ENCODE results near the gene ARMC12. TPM values are rescaled to one million over a fixed set of nuclear protein-coding genes. Genes with fewer than 3 reads are reported as not detected.
A peak's percentile ranks its signal among the peaks of the same experiment; 100 is the strongest.

Gene ARMC12
- total and polyA plus RNA-seq, 2 of the 13 experiments (the other 11 are each of a cell fraction or from before 2014, with no cell fraction given) = 1.3 TPM; not detected in 1

DNA sequence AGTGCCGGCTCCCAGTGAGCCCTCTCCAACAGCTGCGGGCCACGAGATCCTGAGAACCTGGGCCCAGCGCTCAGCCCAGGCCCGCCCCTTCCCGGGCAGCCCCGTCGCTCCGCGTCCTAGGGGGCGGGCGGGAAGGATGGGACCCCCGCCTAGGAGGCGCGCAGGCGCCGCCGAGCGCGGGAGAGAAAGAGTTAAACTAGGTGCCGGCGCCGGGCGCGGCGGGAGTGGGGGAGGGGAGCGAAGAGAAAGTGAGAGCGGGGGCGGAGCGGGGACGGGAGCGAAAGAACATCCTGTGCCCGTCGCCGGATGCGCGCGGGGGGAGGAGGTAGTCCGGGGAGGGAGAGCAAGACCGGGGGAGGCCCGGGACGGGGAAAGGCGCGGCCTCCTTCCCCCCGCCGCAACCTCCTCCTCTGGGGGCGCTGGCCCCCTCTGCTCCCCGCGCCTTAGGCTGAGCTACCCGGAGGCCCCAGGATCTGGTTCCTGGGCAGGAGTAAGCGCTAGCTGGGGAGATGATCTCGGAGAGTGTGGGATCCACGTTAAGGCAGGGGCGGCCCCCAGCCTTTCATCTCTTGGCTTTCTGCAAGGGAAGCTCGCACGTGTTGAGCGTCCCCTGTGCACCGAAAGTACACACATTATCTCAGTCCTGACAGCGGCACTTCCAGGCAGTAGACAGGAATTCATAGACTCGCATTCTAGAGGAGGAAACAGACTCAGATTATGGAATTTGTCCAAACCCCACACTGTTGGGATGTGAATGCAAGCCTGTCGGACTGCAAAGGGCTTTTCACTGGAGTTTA lies 4.9 kb upstream of the ARMC12 start (continued):
- TF ChIP-seq SCMH1 (CRISPR knock-in tag; IDR thresholded peaks at IDR 0.05; ENCODE audit: borderline replicate concordance) = no peak
- no peak for TF ChIP-seq ATRX (CRISPR knock-in tag; IDR thresholded peaks at IDR 0.05; ENCODE audit: borderline replicate concordance)
- peak; percentile 2; the same call in 1 of the 2 replicates for TF ChIP-seq MIER2 (CRISPR knock-in tag; IDR thresholded peaks at IDR 0.05)
- TF ChIP-seq, protein P1, sequence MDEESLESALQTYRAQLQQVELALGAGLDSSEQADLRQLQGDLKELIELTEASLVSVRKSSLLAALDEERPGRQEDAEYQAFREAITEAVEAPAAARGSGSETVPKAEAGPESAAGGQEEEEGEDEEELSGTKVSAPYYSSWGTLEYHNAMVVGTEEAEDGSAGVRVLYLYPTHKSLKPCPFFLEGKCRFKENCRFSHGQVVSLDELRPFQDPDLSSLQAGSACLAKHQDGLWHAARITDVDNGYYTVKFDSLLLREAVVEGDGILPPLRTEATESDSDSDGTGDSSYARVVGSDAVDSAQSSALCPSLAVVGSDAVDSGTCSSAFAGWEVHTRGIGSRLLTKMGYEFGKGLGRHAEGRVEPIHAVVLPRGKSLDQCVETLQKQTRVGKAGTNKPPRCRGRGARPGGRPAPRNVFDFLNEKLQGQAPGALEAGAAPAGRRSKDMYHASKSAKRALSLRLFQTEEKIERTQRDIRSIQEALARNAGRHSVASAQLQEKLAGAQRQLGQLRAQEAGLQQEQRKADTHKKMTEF (CRISPR knock-in tag; IDR thresholded peaks at IDR 0.05) = peak; percentile 99
- TF ChIP-seq CAMTA2 (CRISPR knock-in tag; IDR thresholded peaks at IDR 0.05; ENCODE audit: borderline replicate concordance) = no peak
- peak; percentile 85 for TF ChIP-seq ZFY (CRISPR knock-in tag; IDR thresholded peaks at IDR 0.05)
- peak; percentile 92; the same call in 1 of the 2 replicates for TF ChIP-seq ZNF75D (CRISPR knock-in tag; IDR thresholded peaks at IDR 0.05; ENCODE audit: borderline replicate concordance)
- TF ChIP-seq KLF16 (CRISPR knock-in tag; IDR thresholded peaks at IDR 0.05) = peak; percentile 45 to 96; a peak in 2 of 4 replicates
- TF ChIP-seq ETV5 (CRISPR knock-in tag; IDR thresholded peaks at IDR 0.05; ENCODE audit: borderline replicate concordance) = peak; percentile 91
- TF ChIP-seq MZF1 (CRISPR knock-in tag; IDR thresholded peaks at IDR 0.05; ENCODE audit: borderline replicate concordance) = no peak; the same call in 1 of the 2 replicates
- TF ChIP-seq ZNF549 (CRISPR knock-in tag; IDR thresholded peaks at IDR 0.05) = no peak
- TF ChIP-seq MBD4 (IDR thresholded peaks at IDR 0.05; ENCODE audit: borderline replicate concordance, low read length) = no peak
- TF ChIP-seq, protein P2, sequence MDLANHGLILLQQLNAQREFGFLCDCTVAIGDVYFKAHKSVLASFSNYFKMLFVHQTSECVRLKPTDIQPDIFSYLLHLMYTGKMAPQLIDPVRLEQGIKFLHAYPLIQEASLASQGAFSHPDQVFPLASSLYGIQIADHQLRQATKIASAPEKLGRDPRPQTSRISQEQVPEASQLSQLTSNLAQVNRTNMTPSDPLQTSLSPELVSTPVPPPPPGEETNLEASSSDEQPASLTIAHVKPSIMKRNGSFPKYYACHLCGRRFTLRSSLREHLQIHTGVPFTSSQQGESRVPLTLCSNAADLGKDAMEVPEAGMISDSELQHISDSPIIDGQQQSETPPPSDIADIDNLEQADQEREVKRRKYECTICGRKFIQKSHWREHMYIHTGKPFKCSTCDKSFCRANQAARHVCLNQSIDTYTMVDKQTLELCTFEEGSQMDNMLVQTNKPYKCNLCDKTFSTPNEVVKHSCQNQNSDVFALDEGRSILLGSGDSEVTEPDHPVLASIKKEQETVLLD (CRISPR knock-in tag; IDR thresholded peaks at IDR 0.05; ENCODE audit: low read depth) = peak; percentile 97
- TF ChIP-seq, protein P3, sequence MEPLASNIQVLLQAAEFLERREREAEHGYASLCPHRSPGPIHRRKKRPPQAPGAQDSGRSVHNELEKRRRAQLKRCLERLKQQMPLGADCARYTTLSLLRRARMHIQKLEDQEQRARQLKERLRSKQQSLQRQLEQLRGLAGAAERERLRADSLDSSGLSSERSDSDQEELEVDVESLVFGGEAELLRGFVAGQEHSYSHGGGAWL (CRISPR knock-in tag; IDR thresholded peaks at IDR 0.05) = peak; percentile 62; the same call in 1 of the 2 replicates
- no peak for TF ChIP-seq ZFYVE20 (CRISPR knock-in tag; IDR thresholded peaks at IDR 0.05; ENCODE audit: borderline replicate concordance, low read depth)
- TF ChIP-seq, protein P4, sequence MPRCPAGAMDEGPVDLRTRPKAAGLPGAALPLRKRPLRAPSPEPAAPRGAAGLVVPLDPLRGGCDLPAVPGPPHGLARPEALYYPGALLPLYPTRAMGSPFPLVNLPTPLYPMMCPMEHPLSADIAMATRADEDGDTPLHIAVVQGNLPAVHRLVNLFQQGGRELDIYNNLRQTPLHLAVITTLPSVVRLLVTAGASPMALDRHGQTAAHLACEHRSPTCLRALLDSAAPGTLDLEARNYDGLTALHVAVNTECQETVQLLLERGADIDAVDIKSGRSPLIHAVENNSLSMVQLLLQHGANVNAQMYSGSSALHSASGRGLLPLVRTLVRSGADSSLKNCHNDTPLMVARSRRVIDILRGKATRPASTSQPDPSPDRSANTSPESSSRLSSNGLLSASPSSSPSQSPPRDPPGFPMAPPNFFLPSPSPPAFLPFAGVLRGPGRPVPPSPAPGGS (CRISPR knock-in tag; IDR thresholded peaks at IDR 0.05) = 0 out of 2 replicates have a peak, but pooled peaks have one; percentile 30
- peak; percentile 64; the same call in 1 of the 2 replicates for TF ChIP-seq NR2C2 (CRISPR knock-in tag; IDR thresholded peaks at IDR 0.05; ENCODE audit: borderline replicate concordance)
- TF ChIP-seq ZFP37 (CRISPR knock-in tag; IDR thresholded peaks at IDR 0.05; ENCODE audit: borderline replicate concordance) = no peak; the same call in 1 of the 2 replicates
- TF ChIP-seq, protein P5, sequence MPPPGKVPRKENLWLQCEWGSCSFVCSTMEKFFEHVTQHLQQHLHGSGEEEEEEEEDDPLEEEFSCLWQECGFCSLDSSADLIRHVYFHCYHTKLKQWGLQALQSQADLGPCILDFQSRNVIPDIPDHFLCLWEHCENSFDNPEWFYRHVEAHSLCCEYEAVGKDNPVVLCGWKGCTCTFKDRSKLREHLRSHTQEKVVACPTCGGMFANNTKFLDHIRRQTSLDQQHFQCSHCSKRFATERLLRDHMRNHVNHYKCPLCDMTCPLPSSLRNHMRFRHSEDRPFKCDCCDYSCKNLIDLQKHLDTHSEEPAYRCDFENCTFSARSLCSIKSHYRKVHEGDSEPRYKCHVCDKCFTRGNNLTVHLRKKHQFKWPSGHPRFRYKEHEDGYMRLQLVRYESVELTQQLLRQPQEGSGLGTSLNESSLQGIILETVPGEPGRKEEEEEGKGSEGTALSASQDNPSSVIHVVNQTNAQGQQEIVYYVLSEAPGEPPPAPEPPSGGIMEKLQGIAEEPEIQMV (CRISPR knock-in tag; IDR thresholded peaks at IDR 0.05; ENCODE audit: low read depth) = no peak
- no peak for TF ChIP-seq RFX5 (IDR thresholded peaks at IDR 0.05; ENCODE audit: low read depth, low read length)
- TF ChIP-seq NFRKB (IDR thresholded peaks at IDR 0.05) = no peak

Measured in HepG2 (cell line).